Activated CD8-positive, alpha-beta memory T cell treated with anti-CD3 and anti-CD28 coated beads, Interleukin-2, amount 50 U/mL, for 4 hours (primary cell): ENCODE measurements around the gene HAPLN2.

Experiments
- DNase-seq: peaks from one replicate; pipeline ENCODE4 v3.0.0-alpha.2; 2020

Gene HAPLN2

DNA sequence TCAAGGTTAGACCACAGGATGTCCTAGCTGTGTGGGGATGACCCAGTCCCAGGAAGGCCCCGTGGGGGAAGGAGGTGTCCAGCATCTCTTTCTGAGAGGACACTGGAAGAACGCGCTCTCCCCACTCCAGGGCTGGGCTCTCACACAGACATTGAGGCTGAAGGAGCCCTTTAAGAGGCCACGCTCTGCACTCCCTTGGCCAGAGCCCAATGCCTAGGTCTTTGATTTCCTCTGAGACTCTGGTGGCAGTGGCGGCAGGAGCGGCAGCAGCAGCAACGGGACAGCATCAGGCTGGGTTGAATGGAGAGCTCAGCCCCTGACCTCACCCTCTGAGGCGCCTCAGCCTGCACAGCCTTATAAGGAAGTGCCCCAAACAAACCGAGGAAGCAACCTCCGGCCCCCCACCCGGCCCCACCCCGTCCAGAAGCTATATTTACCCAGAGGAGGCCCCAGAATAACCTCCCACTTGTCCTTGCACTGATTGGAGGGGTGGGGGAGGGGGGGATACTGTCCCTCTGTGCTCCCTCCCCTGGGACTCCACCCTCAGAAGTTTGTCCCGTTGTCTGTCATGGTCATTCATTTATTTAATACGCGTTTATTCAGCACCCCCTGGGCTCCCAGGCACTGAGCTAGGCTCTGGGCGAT, 45.7 kb downstream of the HAPLN2 start:
- DNase-seq: no peak

GRCh38 chr1:156665539-156665938, 46.3 kb downstream of the HAPLN2 start:
- DNase-seq: no peak

DNA sequence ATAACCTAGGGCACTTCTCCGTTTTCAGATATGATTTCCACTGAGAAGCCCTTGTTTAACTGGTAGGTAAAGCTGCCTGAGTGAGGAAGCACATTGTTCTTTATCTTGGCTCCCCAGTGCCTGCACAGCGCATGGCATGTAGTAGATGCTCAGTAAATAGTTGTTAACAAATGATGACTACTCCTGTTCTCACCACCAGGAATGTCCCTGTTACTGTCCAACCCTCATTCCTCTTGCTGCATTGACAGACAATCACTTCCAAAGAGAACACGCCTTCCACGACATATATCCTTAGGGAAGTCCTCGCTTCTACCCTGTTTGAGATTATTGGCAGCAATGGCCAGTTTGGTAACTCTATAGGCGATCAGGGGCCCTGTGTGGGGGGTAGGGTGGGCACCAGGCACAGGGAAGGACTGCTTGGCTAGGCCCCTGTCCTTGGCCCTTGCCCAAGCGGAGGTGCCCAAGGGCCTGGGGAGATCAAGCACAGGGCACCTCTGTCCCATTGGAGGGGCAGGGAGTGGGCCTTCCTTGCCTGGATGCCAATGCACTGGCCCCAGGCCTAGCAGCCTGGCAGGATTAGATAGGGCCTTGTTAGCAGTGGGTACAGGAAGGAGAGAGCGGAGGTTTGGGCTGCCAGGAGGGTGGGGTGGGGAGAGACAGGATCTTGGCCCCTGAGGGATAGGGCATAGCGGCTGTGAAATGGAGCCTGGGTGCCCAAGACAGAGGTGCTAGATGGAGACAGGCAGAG, 47.8 kb downstream of the HAPLN2 start:
- no peak for DNase-seq

DNA sequence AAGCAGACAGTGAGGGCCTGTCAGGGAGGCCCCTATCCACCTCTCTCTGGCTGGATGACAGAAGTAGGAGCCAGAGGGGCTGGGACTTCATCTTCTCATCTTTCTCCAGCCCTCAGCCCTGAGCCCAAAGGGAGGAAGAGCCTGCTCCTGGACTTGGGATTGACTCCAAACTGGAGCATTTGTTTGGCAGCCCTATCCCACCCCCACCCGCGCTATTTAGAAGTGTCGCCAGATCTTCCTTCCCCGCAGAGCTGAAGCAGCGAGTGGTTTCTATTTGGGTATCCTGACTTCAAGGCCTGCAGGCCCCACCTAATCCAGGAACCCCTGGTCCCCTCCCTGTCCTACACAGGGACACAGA, 48.4 kb downstream of the HAPLN2 start:
- no peak for DNase-seq

- DNase-seq: no peak
These were observed 48.9 kb downstream of the HAPLN2 start for GRCh38 chr1:156667968-156668709.

DNA sequence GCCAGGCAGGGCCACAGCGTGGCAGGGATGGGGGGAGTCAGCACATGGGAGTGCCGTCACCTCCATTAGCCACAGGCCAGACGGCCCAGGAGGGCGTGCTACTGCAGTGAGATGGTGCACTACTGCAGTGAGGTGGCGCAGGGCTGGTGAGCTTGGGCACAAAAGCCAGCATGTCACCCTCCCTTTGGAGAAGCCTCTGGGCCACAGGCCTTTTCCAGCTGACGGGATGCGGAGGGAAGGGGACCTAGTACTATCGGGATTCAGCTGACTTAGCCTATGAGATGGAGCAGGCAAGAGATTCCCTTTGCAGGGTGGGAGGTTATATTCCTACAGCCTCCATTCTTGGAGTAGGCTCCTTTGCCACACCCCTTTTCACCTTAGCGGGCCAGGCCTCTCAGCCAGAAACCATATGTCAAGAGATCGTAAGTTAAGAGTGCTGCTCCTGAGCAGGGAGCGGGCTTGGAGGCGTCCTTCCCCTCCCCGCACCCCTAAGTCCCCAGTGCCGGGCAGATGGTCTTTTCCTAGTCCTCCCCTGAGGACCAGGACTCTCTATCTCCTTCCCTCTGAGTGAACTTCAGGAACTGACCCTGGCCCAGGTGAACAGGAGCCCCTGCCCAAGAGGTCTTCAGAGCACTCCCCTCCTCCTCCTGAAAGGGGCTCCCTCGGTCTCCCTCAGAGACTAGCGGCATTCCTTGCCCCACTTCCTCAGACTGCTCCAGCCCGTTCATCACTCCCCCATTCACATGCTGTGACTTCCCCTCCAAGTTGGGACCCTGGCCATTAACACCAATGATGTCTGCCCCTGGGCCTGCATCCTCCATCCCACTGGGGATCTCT, 49.8 kb downstream of the HAPLN2 start:
- no peak for DNase-seq

DNA sequence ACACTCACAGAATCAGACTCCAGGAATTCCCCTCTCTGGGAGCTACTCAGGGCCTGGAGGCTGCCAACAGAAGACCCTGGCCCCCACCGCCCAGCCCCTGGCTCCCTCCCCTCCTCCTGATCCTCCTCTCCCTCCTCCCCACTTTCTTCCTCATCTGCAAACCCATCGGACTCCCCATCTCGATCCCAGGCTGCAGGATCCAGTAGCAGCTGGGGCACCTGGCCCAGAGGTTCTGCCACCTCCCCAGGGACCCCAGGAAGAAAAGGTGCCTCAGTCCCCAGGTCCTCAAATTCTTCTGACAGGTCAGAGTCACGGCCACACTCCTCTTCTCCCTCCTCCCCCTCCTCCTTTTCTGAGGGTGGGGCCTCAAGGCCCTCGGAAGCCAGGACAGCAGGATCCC, 50.6 kb downstream of the HAPLN2 start:
- no peak for DNase-seq

GRCh38 chr1:156670359-156670758, 51.1 kb downstream of the HAPLN2 start:
- no peak for DNase-seq

GRCh38 chr1:156670791-156671190, 51.6 kb downstream of the HAPLN2 start:
- DNase-seq: no peak

- DNase-seq: no peak
These were observed 52.6 kb downstream of the HAPLN2 start for GRCh38 chr1:156671804-156672203.

DNA sequence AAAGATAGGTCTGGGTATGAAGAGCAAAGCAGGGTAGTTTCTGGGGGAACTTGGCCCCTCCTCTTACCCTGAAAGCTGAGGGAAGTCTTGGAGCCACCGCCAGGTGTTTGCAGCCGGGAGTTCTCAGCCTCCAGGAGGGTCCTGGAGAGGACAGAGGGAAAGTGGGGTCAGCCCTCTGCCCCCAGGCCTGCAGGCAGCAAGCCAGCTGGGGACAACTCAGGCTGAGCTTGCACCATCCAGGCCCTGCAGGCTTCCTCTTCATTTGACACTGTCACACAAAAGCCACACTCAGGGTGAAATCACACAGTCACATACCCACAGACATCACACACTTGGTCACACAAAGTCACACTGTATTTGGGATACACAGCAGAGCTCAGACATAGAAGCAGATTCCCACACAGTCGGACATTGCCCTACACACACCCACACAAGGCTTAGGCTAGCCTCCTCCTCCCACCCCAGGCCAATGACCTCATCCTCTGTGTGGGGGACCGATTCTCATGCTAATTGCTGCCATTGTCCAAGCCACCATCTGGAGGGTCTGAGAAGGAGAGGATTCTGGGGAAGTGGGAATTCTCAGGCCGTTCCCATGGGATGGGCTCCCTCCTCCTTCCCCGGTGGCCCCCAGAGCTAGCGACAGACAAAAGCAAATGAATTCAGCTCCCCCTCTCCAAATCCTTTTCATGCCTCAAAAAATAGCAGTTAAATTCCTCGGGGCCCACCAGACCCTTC, 54.3 kb downstream of the HAPLN2 start:
- DNase-seq: no peak
